SH-SY5Y (cell line): ENCODE measurements around the gene CYP3A4.

Source experiments
- GATA2 ChIP-seq: IDR thresholded peaks from 2 replicates; pipeline ENCODE4 v1.6.1; 2011; ENCODE audit warnings: mild to moderate bottlenecking, low read depth, low read length
- GATA3 ChIP-seq: IDR thresholded peaks from 2 replicates; pipeline ENCODE4 v1.6.1; 2011; ENCODE audit warnings: low read depth, mild to moderate bottlenecking, low read length, moderate library complexity

GRCh38 chr7:99741441-99741795 lies 42.6 kb downstream of the CYP3A4 start:
- TF ChIP-seq GATA2 (no peak), GATA3 (no peak)
